ENCODE measurements around the gene CAPN12.

DNA sequence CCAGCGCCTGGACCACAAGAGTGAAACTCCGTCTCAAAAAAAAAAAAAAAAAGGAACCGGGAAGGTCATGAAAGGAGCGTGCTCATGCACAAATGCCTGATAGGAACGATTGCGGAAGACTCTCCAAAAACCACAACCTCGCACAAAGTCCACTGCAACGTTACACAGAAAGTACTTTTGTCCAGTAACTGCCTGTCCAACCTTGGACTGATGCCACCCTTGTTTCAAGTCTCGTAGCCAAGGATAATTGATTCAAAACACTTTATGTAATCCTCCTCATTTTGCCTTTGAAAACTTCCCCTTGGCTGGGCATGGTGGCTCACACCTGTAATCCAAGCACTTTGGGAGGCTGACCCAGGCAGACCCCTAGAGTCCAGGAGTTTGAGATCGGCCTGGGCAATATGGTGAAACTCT lies 15.3 kb upstream of the CAPN12 start:
- TF ChIP-seq, protein P1, sequence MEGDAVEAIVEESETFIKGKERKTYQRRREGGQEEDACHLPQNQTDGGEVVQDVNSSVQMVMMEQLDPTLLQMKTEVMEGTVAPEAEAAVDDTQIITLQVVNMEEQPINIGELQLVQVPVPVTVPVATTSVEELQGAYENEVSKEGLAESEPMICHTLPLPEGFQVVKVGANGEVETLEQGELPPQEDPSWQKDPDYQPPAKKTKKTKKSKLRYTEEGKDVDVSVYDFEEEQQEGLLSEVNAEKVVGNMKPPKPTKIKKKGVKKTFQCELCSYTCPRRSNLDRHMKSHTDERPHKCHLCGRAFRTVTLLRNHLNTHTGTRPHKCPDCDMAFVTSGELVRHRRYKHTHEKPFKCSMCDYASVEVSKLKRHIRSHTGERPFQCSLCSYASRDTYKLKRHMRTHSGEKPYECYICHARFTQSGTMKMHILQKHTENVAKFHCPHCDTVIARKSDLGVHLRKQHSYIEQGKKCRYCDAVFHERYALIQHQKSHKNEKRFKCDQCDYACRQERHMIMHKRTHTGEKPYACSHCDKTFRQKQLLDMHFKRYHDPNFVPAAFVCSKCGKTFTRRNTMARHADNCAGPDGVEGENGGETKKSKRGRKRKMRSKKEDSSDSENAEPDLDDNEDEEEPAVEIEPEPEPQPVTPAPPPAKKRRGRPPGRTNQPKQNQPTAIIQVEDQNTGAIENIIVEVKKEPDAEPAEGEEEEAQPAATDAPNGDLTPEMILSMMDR (IDR thresholded peaks at IDR 0.05; ENCODE audit: low read depth, low read length): no peak
- no peak for TF ChIP-seq EZH2phosphoT487 (IDR thresholded peaks at IDR 0.05; ENCODE audit: low read depth)
